ENCODE data around the gene BAG3.

DNA sequence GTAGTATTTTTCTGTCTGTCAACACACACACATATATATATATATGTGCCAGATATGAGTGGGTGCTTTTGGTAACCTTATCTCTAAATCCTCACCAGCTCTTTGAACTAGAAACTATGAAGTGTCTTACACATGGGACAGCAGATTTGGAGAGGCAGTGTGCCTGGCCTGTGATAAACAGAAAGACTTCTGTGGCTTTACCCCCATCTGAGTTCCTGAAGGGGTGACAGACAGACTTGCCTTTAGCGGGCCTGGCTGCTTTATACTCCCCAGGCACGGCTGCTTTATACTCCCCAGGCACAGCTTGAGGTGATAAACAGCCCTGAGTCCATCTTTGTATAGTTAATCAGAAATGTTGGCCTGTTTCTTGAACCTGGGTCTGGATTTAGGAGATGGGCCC, 5.6 kb downstream of the BAG3 start:
- TF ChIP-seq, protein P1, sequence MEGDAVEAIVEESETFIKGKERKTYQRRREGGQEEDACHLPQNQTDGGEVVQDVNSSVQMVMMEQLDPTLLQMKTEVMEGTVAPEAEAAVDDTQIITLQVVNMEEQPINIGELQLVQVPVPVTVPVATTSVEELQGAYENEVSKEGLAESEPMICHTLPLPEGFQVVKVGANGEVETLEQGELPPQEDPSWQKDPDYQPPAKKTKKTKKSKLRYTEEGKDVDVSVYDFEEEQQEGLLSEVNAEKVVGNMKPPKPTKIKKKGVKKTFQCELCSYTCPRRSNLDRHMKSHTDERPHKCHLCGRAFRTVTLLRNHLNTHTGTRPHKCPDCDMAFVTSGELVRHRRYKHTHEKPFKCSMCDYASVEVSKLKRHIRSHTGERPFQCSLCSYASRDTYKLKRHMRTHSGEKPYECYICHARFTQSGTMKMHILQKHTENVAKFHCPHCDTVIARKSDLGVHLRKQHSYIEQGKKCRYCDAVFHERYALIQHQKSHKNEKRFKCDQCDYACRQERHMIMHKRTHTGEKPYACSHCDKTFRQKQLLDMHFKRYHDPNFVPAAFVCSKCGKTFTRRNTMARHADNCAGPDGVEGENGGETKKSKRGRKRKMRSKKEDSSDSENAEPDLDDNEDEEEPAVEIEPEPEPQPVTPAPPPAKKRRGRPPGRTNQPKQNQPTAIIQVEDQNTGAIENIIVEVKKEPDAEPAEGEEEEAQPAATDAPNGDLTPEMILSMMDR (IDR thresholded peaks at IDR 0.05), result no peak
- TF ChIP-seq POLR2A (IDR thresholded peaks at IDR 0.05), result no peak
- no peak for TF ChIP-seq EP300 (IDR thresholded peaks at IDR 0.05)

Data from upper lobe of left lung (tissue), 4 donors.